ENCODE data around the gene KRT9.
A peak's percentile ranks its signal among the peaks of the same experiment; 100 is the strongest.
"Not testable (repeated sequence)": the region's sequence is repeated elsewhere in the genome, so short reads cannot be mapped to it uniquely, and the experiment has no call there.

KRT9 gene

GRCh38 chr17:41585301-41586056, 13.6 kb upstream of the KRT9 start:
- no peak for TF ChIP-seq CTCF (IDR thresholded peaks at IDR 0.05; ENCODE audit: low read depth, low read length)
- DNase-seq (ENCODE audit: low read depth in 2 of 2), result no peak
- H3K4me3 ChIP-seq (replicated peaks in 1 of 2; ENCODE audit: low read depth in 2 of 2, low read length in 2 of 2), result no peak overlapping the region

GRCh38 chr17:41584331-41584927, 12.6 kb upstream of the KRT9 start:
- H3K4me3 ChIP-seq (replicated peaks in 1 of 2; ENCODE audit: low read depth in 2 of 2, low read length in 2 of 2); DNase-seq (ENCODE audit: low read depth in 2 of 2): not testable (repeated sequence)

- no peak for DNase-seq (ENCODE audit: low read depth in 2 of 2)
- peak; percentile 19 for TF ChIP-seq CTCF (IDR thresholded peaks at IDR 0.05; ENCODE audit: low read depth, low read length)
- no peak overlapping the region for H3K4me3 ChIP-seq (replicated peaks in 1 of 2; ENCODE audit: low read depth in 2 of 2, low read length in 2 of 2)
Observed at GRCh38 chr17:41583137-41584127, 11.6 kb upstream of the KRT9 start.

- DNase-seq (ENCODE audit: low read depth in 2 of 2); H3K4me3 ChIP-seq (replicated peaks in 1 of 2; ENCODE audit: low read depth in 2 of 2, low read length in 2 of 2): not testable (repeated sequence)
Observed at GRCh38 chr17:41582061-41582968, 10.5 kb upstream of the KRT9 start.

GRCh38 chr17:41581366-41582060, 9.7 kb upstream of the KRT9 start:
- no peak for TF ChIP-seq CTCF (IDR thresholded peaks at IDR 0.05; ENCODE audit: low read depth, low read length)
- no peak overlapping the region for H3K4me3 ChIP-seq (replicated peaks in 1 of 2; ENCODE audit: low read depth in 2 of 2, low read length in 2 of 2)
- DNase-seq (ENCODE audit: low read depth in 2 of 2), result no peak

GRCh38 chr17:41580687-41581365, 9.0 kb upstream of the KRT9 start:
- DNase-seq (ENCODE audit: low read depth in 2 of 2), result no peak
- H3K4me3 ChIP-seq (replicated peaks in 1 of 2; ENCODE audit: low read depth in 2 of 2, low read length in 2 of 2), result no peak overlapping the region
- no peak for TF ChIP-seq CTCF (IDR thresholded peaks at IDR 0.05; ENCODE audit: low read depth, low read length)

All from cardiac fibroblast (primary cell).